Loucy (cell line): ENCODE measurements around the gene VWA5B2.

ENCODE experiments used
- H2AFZ ChIP-seq: fragments of 200-600 bp; sonication (generic); 2 replicates; pipeline ENCODE4 v1.6.0; 2016; ENCODE audit warnings: antibody characterized with exemption, mild to moderate bottlenecking, low read length, moderate library complexity
- H3F3A ChIP-seq: fragments of 200-600 bp; 2 replicates; pipeline ENCODE4 v1.6.0; 2016; ENCODE audit warnings: antibody characterized with exemption, low read depth, mild to moderate bottlenecking
- H3K27me3 ChIP-seq: fragments of 200-600 bp; sonication (generic); 2 replicates; pipeline ENCODE4 v1.6.1; 2014; ENCODE audit warnings: low read length, mild to moderate bottlenecking; ENCODE audit not compliant: insufficient read depth, poor library complexity, severe bottlenecking
- H3K36me3 ChIP-seq: fragments of 200-600 bp; sonication (generic); 2 replicates; pipeline ENCODE4 v1.6.1; 2016; ENCODE audit warnings: low read length; ENCODE audit not compliant: insufficient read depth
- H3K4me1 ChIP-seq: fragments of 200-600 bp; sonication (generic); 2 replicates; pipeline ENCODE4 v1.5.1; 2014; ENCODE audit warnings: low read length, mild to moderate bottlenecking; ENCODE audit not compliant: insufficient read depth, poor library complexity, severe bottlenecking
- H3K4me2 ChIP-seq: fragments of 200-600 bp; sonication (generic); 2 replicates; pipeline ENCODE4 v1.6.0; 2014; ENCODE audit warnings: antibody characterized with exemption, low read length, low read depth, mild to moderate bottlenecking; ENCODE audit not compliant: poor library complexity, severe bottlenecking
- H3K4me3 ChIP-seq: fragments of 200-600 bp; sonication (generic); 2 replicates; pipeline ENCODE4 v1.5.1; 2014; ENCODE audit warnings: low read length, mild to moderate bottlenecking, mixed read lengths; ENCODE audit not compliant: poor library complexity, severe bottlenecking
- H3K79me2 ChIP-seq: fragments of 200-600 bp; sonication (generic); 2 replicates; pipeline ENCODE4 v1.6.1; 2014; ENCODE audit warnings: low read length; ENCODE audit not compliant: insufficient read depth
- H3K9ac ChIP-seq: fragments of 200-600 bp; sonication (generic); 2 replicates; pipeline ENCODE4 v1.6.0; 2014; ENCODE audit warnings: mild to moderate bottlenecking, low read depth, low read length, moderate library complexity; ENCODE audit not compliant: poor library complexity, severe bottlenecking
- H3K9me2 ChIP-seq: fragments of 200-600 bp; sonication (generic); replicated peaks from 2 replicates; pipeline ENCODE4 v1.6.1; 2016; ENCODE audit warnings: low read depth, low read length, mixed read lengths
- H3K9me3 ChIP-seq: fragments of 200-600 bp; sonication (generic); 2 replicates; pipeline ENCODE4 v1.6.1; 2014; ENCODE audit warnings: mild to moderate bottlenecking, antibody characterized with exemption, low read length, low read depth; ENCODE audit not compliant: insufficient read depth
- H4K20me1 ChIP-seq: fragments of 200-600 bp; sonication (generic); 2 replicates; pipeline ENCODE4 v1.6.0; 2014; ENCODE audit warnings: antibody characterized with exemption, low read length, mild to moderate bottlenecking; ENCODE audit not compliant: insufficient read depth, poor library complexity, severe bottlenecking
- CTCF ChIP-seq: fragments of 200-600 bp; sonication (generic); conservative IDR thresholded peaks from 2 replicates; pipeline ENCODE4 v1.5.1; 2014; ENCODE audit warnings: mild to moderate bottlenecking, antibody characterized with exemption, low read length
- EZH2phosphoT487 ChIP-seq: fragments of 200-600 bp; IDR thresholded peaks from 2 replicates; pipeline ENCODE4 v1.6.1; 2018; ENCODE audit warnings: antibody characterized with exemption, mild to moderate bottlenecking, moderate library complexity, borderline replicate concordance

Gene VWA5B2

GRCh38 chr3:184186902-184187207, 42.5 kb upstream of the VWA5B2 start:
- H3K36me3 ChIP-seq, result peaks cover 47% of the 10 kb centered on the region; the same call in 1 of the 2 replicates
- H3K9me3 ChIP-seq, result no peaks in the 10 kb centered on the region
- H2AFZ ChIP-seq, result no peak overlapping the region
- TF ChIP-seq EZH2phosphoT487, result no peak
- TF ChIP-seq CTCF, result no peak
- H3F3A ChIP-seq, result no peaks in the 10 kb centered on the region
- peaks cover 19% of the 10 kb centered on the region for H3K4me1 ChIP-seq
- H3K4me3 ChIP-seq, result peak overlapping the region; percentile 95
- no peaks in the 10 kb centered on the region for H3K27me3 ChIP-seq
- peaks cover 49% of the 10 kb centered on the region for H3K79me2 ChIP-seq
- peaks cover 13% of the 10 kb centered on the region for H4K20me1 ChIP-seq
- H3K9me2 ChIP-seq, result no peaks in the 10 kb centered on the region
- H3K4me2 ChIP-seq, result peak overlapping the region; percentile 86
- H3K9ac ChIP-seq, result peak overlapping the region; percentile 83

GRCh38 chr3:184188080-184188479, 41.3 kb upstream of the VWA5B2 start:
- Histone ChIP-seq H4K20me1 (peaks cover 13% of the 10 kb centered on the region), H3K9ac (no peak overlapping the region), H3K4me2 (peak overlapping the region; percentile 86), H3K4me1 (peaks cover 19% of the 10 kb centered on the region), H3K79me2 (peaks cover 49% of the 10 kb centered on the region), H3K36me3 (peaks cover 47% of the 10 kb centered on the region; the same call in 1 of the 2 replicates), H2AFZ (no peak overlapping the region), H3K4me3 (peak overlapping the region; percentile 95), H3K9me2 (no peaks in the 10 kb centered on the region), H3K9me3 (no peaks in the 10 kb centered on the region), H3K27me3 (no peaks in the 10 kb centered on the region), H3F3A (no peaks in the 10 kb centered on the region)
- TF ChIP-seq CTCF, result no peak
- TF ChIP-seq EZH2phosphoT487, result no peak

- Histone ChIP-seq H3K9me3 (no peaks in the 10 kb centered on the region), H3K27me3 (no peaks in the 10 kb centered on the region), H3K9me2 (no peaks in the 10 kb centered on the region), H3K9ac (no peak overlapping the region), H2AFZ (no peak overlapping the region), H4K20me1 (peaks cover 13% of the 10 kb centered on the region), H3F3A (no peaks in the 10 kb centered on the region), H3K4me3 (no peak overlapping the region), H3K36me3 (peaks cover 52% of the 10 kb centered on the region; the same call in 1 of the 2 replicates), H3K4me2 (no peak overlapping the region), H3K79me2 (peaks cover 49% of the 10 kb centered on the region), H3K4me1 (peaks cover 19% of the 10 kb centered on the region)
- TF ChIP-seq CTCF, result no peak
- TF ChIP-seq EZH2phosphoT487, result no peak
These were observed 40.0 kb upstream of the VWA5B2 start for GRCh38 chr3:184189421-184189820.
